GM21786 (cell line): ENCODE measurements around the gene CHAF1A.

Experiments
- ATAC-seq: cut with Tn5 transposase; IDR thresholded peaks from one replicate; pipeline ENCODE4 v1.9.1; 2021; ENCODE audit not compliant: unreplicated experiment

The CHAF1A gene

DNA sequence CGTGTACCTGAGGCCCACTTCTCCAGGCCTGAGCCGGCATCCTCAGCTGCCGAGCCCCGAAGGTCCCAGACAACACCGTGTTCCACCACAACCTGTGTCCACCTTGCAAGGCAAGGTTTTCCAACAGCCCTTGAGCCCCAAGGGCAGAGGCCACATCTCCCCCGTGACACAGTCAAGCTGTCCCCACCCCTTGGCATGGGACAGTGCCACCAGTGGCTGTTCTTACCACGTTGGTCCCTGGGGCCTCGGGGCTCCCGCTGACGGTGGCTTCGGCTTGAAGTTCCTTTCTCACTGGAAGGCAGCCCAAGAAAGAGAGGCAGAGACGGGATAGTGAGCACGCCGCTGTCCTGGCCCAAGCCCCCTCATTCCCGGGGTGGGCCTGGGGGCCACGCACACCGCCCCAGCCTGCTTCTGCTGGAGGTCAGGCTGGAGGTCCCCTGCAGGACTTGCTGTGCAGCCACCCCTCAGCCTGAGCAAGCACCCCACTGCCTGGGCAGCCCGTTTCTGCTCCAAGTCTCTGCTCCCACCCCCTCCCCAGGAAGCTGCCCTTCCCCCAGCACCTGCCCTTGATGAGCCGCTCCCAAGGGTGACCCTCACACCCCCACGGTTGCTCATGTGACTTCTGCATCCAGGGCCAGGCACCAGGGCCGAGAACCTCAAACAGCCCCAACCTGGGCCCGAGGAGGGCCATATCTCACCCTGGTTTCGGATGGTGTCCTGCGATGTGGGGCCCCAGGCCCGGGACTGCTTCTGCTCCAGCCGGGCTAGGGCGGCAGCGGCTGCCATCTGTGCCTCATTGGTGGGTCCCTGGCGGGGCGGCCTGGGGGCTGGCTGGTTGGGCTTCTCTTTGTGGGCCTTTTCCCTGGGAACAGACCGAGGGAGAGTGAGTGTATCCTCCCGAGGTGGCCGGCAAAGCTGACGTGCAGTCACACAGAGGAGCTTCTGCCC is 51.1 kb downstream of the CHAF1A start:
- no peak for ATAC-seq

GRCh38 chr19:4454747-4455718 is 52.6 kb downstream of the CHAF1A start:
- no peak for ATAC-seq

DNA sequence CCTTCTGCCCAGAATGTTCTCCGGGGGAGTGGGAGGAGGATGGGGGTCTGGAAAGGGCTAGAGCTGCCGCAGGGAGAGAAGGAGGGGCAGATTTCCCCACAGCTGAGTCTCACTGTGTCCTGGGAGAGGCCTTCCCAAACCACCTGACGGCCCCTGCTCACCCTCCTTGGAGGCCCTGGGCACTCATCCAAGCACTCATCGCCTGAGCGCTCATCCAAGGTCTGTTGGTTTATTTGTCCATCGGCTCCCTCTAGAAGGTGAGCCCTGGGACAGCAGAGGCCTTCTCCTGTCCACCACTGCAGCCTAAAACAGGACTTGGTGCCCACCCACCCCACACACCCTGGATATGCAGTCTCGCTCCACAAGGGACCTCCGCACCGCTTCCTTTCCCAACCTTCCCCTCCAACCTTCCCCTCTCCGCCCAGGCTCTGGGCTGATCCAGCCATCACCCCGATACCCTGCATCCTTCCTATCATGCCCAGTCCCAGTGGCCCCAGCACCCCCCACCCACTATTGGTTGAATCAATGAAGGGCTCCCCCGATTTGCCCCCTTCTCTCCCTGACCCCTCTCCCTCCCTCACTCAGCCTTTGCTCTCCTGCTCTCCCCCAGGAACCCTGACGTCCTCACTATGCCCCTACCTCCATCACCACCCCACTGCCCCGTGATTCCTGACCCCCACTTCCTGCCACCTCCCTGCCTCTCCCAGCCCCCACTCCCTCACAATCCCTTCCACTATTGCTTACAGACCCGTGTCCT is 53.5 kb downstream of the CHAF1A start:
- ATAC-seq = no peak

GRCh38 chr19:4456476-4456842 is 54.0 kb downstream of the CHAF1A start:
- no peak for ATAC-seq

DNA sequence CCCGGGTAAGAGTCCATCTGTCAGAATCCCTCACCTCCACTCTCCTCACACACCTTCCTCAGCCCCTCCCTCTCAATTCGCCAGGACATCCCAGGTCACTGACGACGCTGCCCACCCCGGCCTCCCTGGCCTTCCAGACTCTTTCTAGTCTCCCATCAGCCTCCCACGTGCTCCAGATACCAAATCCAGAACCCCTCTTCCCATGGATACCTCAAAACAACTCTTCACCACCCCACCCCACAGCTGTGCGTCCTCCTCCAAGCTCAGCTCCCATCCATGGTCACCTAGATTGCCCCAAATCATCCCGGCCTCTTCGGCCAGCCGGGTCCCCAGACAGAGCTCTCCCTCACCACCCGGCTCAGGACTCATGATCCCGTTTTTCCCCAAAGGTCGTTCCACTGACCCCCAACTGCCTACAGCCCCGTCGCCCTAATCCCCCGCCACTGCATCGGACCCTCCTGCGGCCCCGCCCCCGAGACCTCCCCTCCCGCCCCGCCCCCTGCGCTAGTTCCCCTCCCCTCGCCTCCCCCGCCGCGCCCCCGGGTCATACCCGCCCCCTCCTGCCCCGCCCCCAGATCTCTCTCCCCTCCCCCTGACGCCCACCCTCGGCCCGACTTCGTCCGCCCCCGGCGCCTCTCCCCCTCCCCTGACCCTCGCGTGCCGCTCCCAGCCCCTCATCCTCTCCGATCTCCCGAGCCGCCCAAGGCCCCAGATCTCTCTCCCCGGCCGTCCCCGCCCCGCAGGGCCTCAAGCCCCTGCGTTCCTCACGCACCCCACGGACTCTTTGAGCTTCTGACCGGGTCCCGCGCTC is 54.6 kb downstream of the CHAF1A start:
- ATAC-seq = peak; percentile 9

DNA sequence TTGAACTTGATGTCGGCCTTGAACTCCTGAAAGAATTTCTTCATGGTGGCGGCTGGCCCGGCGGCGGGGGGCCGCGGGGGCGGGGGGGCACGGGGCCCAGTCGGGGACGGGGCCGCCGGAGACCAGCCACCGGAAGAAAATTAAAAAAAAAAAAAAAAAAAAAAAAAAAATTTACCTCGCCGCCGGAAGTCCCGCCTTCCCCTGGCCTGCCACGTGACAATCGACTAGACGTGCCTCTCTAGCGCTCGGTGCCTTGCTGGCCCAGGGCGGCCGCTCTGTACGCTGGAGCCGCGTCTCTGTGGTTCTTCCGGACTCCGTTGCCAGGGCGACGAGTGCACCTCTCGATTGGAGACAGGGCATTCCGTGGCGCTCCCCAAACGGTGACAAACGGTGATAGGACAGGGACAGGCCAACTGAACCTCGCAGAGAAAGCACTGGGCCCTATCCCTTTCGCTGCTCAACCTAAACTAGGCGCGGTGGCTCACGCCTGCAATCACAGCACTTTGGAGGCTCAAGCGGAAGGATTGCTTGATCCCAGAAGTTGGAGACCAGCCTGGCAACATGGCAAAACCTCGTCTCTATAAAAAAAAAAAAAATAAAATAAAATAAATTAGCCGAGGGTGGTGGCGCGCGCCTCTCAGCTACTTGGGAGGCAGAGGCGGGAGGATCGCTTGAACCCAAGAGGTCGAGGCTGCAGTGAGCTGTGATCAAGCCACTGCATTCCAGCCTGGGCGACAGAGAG is 55.4 kb downstream of the CHAF1A start, which contains the start of gene UBXN6:
Gene UBXN6 (minus strand): TSS at position 141 of the 742 bp plus-strand sequence. CDS start 97 bp downstream, at position 44.
- ATAC-seq = peak; percentile 92

- no peak for ATAC-seq
These were observed 62.6 kb downstream of the CHAF1A start for GRCh38 chr19:4464815-4465581.

DNA sequence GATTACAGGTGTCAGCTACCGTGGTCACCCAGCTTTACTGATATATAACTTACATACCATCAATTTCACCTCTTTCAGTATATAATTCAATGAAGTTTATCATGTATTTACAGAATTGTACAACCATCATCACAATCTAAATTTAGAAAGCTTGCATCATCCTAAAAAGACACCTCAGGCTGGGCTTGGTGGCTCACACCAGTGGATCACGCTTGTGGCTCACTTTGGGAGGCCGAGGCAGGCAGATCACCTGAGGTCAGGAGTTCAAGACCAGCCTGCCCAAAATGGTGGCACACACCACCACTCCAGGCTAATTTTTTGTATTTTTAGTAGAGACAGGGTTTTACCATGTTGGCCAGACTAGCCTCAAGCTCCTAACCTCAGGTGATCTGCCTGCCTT is 65.4 kb downstream of the CHAF1A start:
- no peak for ATAC-seq

GRCh38 chr19:4471403-4472173 is 69.1 kb downstream of the CHAF1A start:
- ATAC-seq = peak; percentile 80

GRCh38 chr19:4472174-4472974 is 69.9 kb downstream of the CHAF1A start, which contains the start of gene HDGFL2:
TSS of gene HDGFL2 (plus strand) at chr19:4472297. CDS start at chr19:4472351, 54 bp downstream.
- ATAC-seq = no peak

- ATAC-seq = no peak
These were observed 70.7 kb downstream of the CHAF1A start for GRCh38 chr19:4473011-4473762.

- ATAC-seq = no peak
These were observed 71.5 kb downstream of the CHAF1A start for GRCh38 chr19:4473763-4474513.

- no peak for ATAC-seq
These were observed 72.1 kb downstream of the CHAF1A start for GRCh38 chr19:4474514-4475022.

DNA sequence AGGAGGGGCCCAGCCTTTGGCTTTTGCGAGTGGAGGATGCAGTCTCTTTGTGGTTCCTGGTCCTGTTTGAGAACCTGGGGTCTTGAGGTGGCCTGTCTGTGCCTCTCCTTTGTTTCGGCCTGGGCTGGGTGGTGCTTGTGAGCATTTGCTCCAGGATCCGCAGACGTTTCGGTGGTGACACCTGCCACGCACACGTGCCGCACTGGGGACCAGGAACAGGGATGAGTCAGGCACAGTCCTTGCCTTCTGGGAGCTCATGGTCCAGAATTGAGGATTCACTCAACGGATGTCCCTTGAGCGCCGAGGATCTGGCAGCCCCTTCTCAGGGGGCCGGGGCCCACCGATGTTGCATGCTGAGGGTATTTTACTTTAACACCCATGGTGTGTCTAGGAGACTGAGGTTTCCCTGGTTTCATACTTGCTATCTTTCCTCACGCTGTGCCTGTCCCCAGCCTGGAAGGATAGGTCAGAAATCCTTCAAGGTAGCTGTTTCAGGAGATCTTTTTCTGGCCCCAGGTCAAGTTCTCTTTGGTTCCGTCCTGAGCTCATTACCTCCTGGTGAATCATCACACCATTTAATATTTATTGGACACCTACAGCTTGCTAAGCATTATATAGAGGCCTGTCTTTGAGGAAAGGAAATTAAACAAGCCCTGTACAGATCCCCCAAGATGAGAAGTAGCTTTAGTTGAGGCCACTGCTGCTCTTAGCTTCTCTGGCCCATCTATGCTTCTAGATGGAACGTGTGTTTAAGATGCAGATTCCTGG is 74.8 kb downstream of the CHAF1A start:
- no peak for ATAC-seq
